Measurements from ENCODE around the gene ACO2. TPM values are rescaled to one million over a fixed set of nuclear protein-coding genes. Genes with fewer than 3 reads are reported as not detected.
"Not testable (repeated sequence)": the region's sequence is repeated elsewhere in the genome, so short reads cannot be mapped to it uniquely, and the experiment has no call there.

The ACO2 gene
- total RNA-seq (10 to 100 TPM; 77.2 to 81.9 TPM), total RNA-seq (75.0 to 91.4 reads per million in 2 donors)

- H3K9me3 ChIP-seq (ENCODE audit: control insufficient read depth, low read length, poor library complexity, severe bottlenecking) = no peaks in the 10 kb centered on the region
Measured at GRCh38 chr22:41468381-41469217, at the start of gene ACO2, which contains the start of gene PHF5A. Gene ACO2, plus strand, starts transcription at chr22:41469117. Its CDS starts 30 bp downstream, at chr22:41469147. Gene PHF5A, minus strand, starts transcription at chr22:41468692. Its CDS starts 39 bp downstream, at chr22:41468653.

GRCh38 chr22:41425660-41426365, 43.1 kb upstream of the ACO2 start:
- Mint-ChIP-seq H3K4me1 (peaks cover 17% of the 10 kb centered on the region), H3K36me3 (ENCODE audit: low read depth) (no peaks in the 10 kb centered on the region), H3K27me3 (no peaks in the 10 kb centered on the region), H3K27ac (peak overlapping the region; percentile 90), H3K4me3 (peak overlapping the region; percentile 65)
- peak in 1 of 3 donors; percentile 23 for DNase-seq
- ATAC-seq = peak; percentile 95
- no peaks in the 10 kb centered on the region for H3K9me3 ChIP-seq (ENCODE audit: control insufficient read depth, low read length, poor library complexity, severe bottlenecking)

More at GRCh38 chr22:41468381-41469217, at the start of gene ACO2, which contains the start of gene PHF5A:
- Mint-ChIP-seq H3K36me3 (ENCODE audit: low read depth) (no peaks in the 10 kb centered on the region), H3K27ac (peak within 1 kb of the TSS; percentile 100), H3K4me1 (peaks cover 28% of the 10 kb centered on the region), H3K27me3 (no peaks in the 10 kb centered on the region), H3K4me3 (peak within 1 kb of the TSS; percentile 98)
- DNase-seq = peak; percentile 91 to 97 (median 93)
- ATAC-seq = peak; percentile 91

GRCh38 chr22:41429232-41429950, 39.5 kb upstream of the ACO2 start:
- DNase-seq = no peak
- no peaks in the 10 kb centered on the region for H3K9me3 ChIP-seq (ENCODE audit: control insufficient read depth, low read length, poor library complexity, severe bottlenecking)
- no peak overlapping the region for H3K4me3 Mint-ChIP-seq
- H3K27ac Mint-ChIP-seq = peak overlapping the region; percentile 74
- peaks cover 2% of the 10 kb centered on the region for H3K36me3 Mint-ChIP-seq (ENCODE audit: low read depth)
- peaks cover 22% of the 10 kb centered on the region for H3K4me1 Mint-ChIP-seq
- no peaks in the 10 kb centered on the region for H3K27me3 Mint-ChIP-seq
- no peak for ATAC-seq

- H3K9me3 ChIP-seq (ENCODE audit: control insufficient read depth, low read length, poor library complexity, severe bottlenecking) = no peaks in the 10 kb centered on the region
- Mint-ChIP-seq H3K36me3 (ENCODE audit: low read depth) (peaks cover 2% of the 10 kb centered on the region), H3K27me3 (no peaks in the 10 kb centered on the region), H3K27ac (peak overlapping the region; percentile 74), H3K4me1 (peaks cover 22% of the 10 kb centered on the region), H3K4me3 (no peak overlapping the region)
- ATAC-seq (no peak), DNase-seq (no peak)
Measured at GRCh38 chr22:41429951-41430332, 39.0 kb upstream of the ACO2 start.

GRCh38 chr22:41431656-41432055, 37.3 kb upstream of the ACO2 start:
- peak overlapping the region; percentile 74 for H3K27ac Mint-ChIP-seq
- no peak overlapping the region for H3K4me3 Mint-ChIP-seq
- DNase-seq = no peak

GRCh38 chr22:41433480-41433879, 35.4 kb upstream of the ACO2 start:
- Mint-ChIP-seq H3K27ac (peak overlapping the region; percentile 34), H3K4me1 (peaks cover 13% of the 10 kb centered on the region)
- H3K4me3 Mint-ChIP-seq; DNase-seq; H3K36me3 Mint-ChIP-seq (ENCODE audit: low read depth); ATAC-seq; H3K9me3 ChIP-seq (ENCODE audit: control insufficient read depth, low read length, poor library complexity, severe bottlenecking); H3K27me3 Mint-ChIP-seq: not testable (repeated sequence)

More at GRCh38 chr22:41431656-41432055, 37.3 kb upstream of the ACO2 start:
- H3K9me3 ChIP-seq (ENCODE audit: control insufficient read depth, low read length, poor library complexity, severe bottlenecking) = no peaks in the 10 kb centered on the region
- Mint-ChIP-seq H3K4me1 (peaks cover 18% of the 10 kb centered on the region), H3K36me3 (ENCODE audit: low read depth) (peaks cover 2% of the 10 kb centered on the region), H3K27me3 (no peaks in the 10 kb centered on the region)
- ATAC-seq = no peak

GRCh38 chr22:41434361-41435003, 34.4 kb upstream of the ACO2 start:
- ATAC-seq; H3K36me3 Mint-ChIP-seq (ENCODE audit: low read depth); H3K27me3 Mint-ChIP-seq; H3K9me3 ChIP-seq (ENCODE audit: control insufficient read depth, low read length, poor library complexity, severe bottlenecking); DNase-seq; H3K4me3 Mint-ChIP-seq: not testable (repeated sequence)
- Mint-ChIP-seq H3K4me1 (peaks cover 14% of the 10 kb centered on the region), H3K27ac (peak overlapping the region; percentile 34)

GRCh38 chr22:41435560-41435959, 33.4 kb upstream of the ACO2 start:
- peaks cover 14% of the 10 kb centered on the region for H3K4me1 Mint-ChIP-seq
- peaks cover 2% of the 10 kb centered on the region for H3K36me3 Mint-ChIP-seq (ENCODE audit: low read depth)
- DNase-seq = no peak
- peak overlapping the region; percentile 66 for H3K27ac Mint-ChIP-seq
- H3K27me3 Mint-ChIP-seq = no peaks in the 10 kb centered on the region
- H3K9me3 ChIP-seq (ENCODE audit: control insufficient read depth, low read length, poor library complexity, severe bottlenecking) = no peaks in the 10 kb centered on the region
- no peak for ATAC-seq
- peak overlapping the region; percentile 31 for H3K4me3 Mint-ChIP-seq

- H3K4me3 Mint-ChIP-seq = no peak overlapping the region
- peak overlapping the region; percentile 66 for H3K27ac Mint-ChIP-seq
- peaks cover 10% of the 10 kb centered on the region for H3K4me1 Mint-ChIP-seq
Measured at GRCh38 chr22:41436322-41437113, 32.4 kb upstream of the ACO2 start.

GRCh38 chr22:41437198-41437597, 31.7 kb upstream of the ACO2 start:
- Mint-ChIP-seq H3K27me3 (no peaks in the 10 kb centered on the region), H3K36me3 (ENCODE audit: low read depth) (no peaks in the 10 kb centered on the region), H3K27ac (peak overlapping the region; percentile 66), H3K4me1 (peaks cover 10% of the 10 kb centered on the region), H3K4me3 (no peak overlapping the region)
- H3K9me3 ChIP-seq (ENCODE audit: control insufficient read depth, low read length, poor library complexity, severe bottlenecking) = no peaks in the 10 kb centered on the region
- no peak for DNase-seq
- ATAC-seq = no peak

More at GRCh38 chr22:41436322-41437113, 32.4 kb upstream of the ACO2 start:
- no peaks in the 10 kb centered on the region for H3K27me3 Mint-ChIP-seq
- no peak for ATAC-seq
- H3K9me3 ChIP-seq (ENCODE audit: control insufficient read depth, low read length, poor library complexity, severe bottlenecking) = no peaks in the 10 kb centered on the region
- no peak for DNase-seq
- no peaks in the 10 kb centered on the region for H3K36me3 Mint-ChIP-seq (ENCODE audit: low read depth)

- ATAC-seq; H3K9me3 ChIP-seq (ENCODE audit: control insufficient read depth, low read length, poor library complexity, severe bottlenecking); DNase-seq; H3K4me3 Mint-ChIP-seq; H3K27me3 Mint-ChIP-seq; H3K36me3 Mint-ChIP-seq (ENCODE audit: low read depth): not testable (repeated sequence)
- Mint-ChIP-seq H3K4me1 (peaks cover 21% of the 10 kb centered on the region), H3K27ac (peak overlapping the region; percentile 74)
Measured at GRCh38 chr22:41440511-41440910, 28.4 kb upstream of the ACO2 start.

- no peaks in the 10 kb centered on the region for H3K27me3 Mint-ChIP-seq
- no peak overlapping the region for H3K27ac Mint-ChIP-seq
- peak overlapping the region; percentile 66 for H3K4me3 Mint-ChIP-seq
- no peaks in the 10 kb centered on the region for H3K36me3 Mint-ChIP-seq (ENCODE audit: low read depth)
- H3K4me1 Mint-ChIP-seq = peaks cover 27% of the 10 kb centered on the region
- DNase-seq (no peak), ATAC-seq (no peak)
- H3K9me3 ChIP-seq (ENCODE audit: control insufficient read depth, low read length, poor library complexity, severe bottlenecking) = no peaks in the 10 kb centered on the region
Measured at GRCh38 chr22:41442240-41442792, 26.6 kb upstream of the ACO2 start.
